RWPE2 (cell line): ENCODE data around the gene FSD1.

Experiments
- ATAC-seq: fragments of 200-7000 bp; cut with Tn5 transposase; 3 replicates; pipeline ENCODE4 v1.9.1; 2021; ENCODE audit warnings: low read depth
- DNase-seq: peaks from one replicate; pipeline ENCODE4 v3.0.0-alpha.2; 2020; ENCODE audit warnings: low spot score
- H3K27ac ChIP-seq: fragments of 450-650 bp; 2 replicates; pipeline ENCODE4 v1.5.1; 2017; ENCODE audit warnings: mild to moderate bottlenecking; ENCODE audit not compliant: poor library complexity, severe bottlenecking
- H3K27me3 ChIP-seq: fragments of 250-450 bp; sonication (Bioruptor Pico); 2 replicates; pipeline ENCODE4 v1.5.1; 2021; ENCODE audit warnings: mild to moderate bottlenecking, moderate library complexity; ENCODE audit not compliant: insufficient read depth, poor library complexity, severe bottlenecking
- H3K36me3 ChIP-seq: fragments of 250-450 bp; sonication (Bioruptor Pico); 2 replicates; pipeline ENCODE4 v1.5.1; 2020; ENCODE audit warnings: low read depth, mild to moderate bottlenecking, moderate library complexity
- H3K4me1 ChIP-seq: fragments of 250-450 bp; sonication (Bioruptor Pico); 2 replicates; pipeline ENCODE4 v1.5.1; 2021; ENCODE audit warnings: mild to moderate bottlenecking, moderate library complexity; ENCODE audit not compliant: insufficient read depth, poor library complexity, severe bottlenecking
- H3K4me3 ChIP-seq: fragments of 250-450 bp; sonication (Bioruptor Pico); 2 replicates; pipeline ENCODE4 v1.5.1; 2021; ENCODE audit warnings: mild to moderate bottlenecking, moderate library complexity; ENCODE audit not compliant: severe bottlenecking
- H3K9me3 ChIP-seq: fragments of 250-450 bp; sonication (Bioruptor Pico); 2 replicates; pipeline ENCODE4 v1.5.1; 2021; ENCODE audit warnings: mild to moderate bottlenecking, moderate library complexity; ENCODE audit not compliant: severe bottlenecking
- TF ChIP-seq, protein P1 (sequence below): fragments of 450-650 bp; IDR thresholded peaks from one replicate; pipeline ENCODE4 v1.5.1; 2017; ENCODE audit warnings: mild to moderate bottlenecking, moderate library complexity; ENCODE audit not compliant: poor library complexity, severe bottlenecking

FSD1 gene

DNA sequence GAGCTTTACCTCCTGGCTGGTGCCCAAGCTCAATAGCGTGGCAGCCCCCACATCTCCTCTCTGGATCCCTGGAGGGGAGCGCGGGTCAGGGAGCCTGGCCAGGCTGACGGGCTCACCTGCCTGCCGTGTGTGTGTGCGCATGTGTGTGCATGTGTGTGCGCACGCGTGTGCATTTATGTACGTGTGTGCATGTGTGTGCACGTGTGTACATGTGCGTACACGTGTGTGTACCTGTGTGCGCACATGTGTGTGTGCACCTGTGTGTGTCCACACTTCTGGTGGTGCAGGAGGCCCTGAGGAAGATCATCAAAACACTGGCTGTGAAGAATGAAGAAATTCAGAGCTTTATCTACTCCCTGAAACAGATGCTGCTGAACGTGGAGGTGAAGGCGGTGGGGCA lies 1.3 kb downstream of the FSD1 start:
- no peak for ATAC-seq

DNA sequence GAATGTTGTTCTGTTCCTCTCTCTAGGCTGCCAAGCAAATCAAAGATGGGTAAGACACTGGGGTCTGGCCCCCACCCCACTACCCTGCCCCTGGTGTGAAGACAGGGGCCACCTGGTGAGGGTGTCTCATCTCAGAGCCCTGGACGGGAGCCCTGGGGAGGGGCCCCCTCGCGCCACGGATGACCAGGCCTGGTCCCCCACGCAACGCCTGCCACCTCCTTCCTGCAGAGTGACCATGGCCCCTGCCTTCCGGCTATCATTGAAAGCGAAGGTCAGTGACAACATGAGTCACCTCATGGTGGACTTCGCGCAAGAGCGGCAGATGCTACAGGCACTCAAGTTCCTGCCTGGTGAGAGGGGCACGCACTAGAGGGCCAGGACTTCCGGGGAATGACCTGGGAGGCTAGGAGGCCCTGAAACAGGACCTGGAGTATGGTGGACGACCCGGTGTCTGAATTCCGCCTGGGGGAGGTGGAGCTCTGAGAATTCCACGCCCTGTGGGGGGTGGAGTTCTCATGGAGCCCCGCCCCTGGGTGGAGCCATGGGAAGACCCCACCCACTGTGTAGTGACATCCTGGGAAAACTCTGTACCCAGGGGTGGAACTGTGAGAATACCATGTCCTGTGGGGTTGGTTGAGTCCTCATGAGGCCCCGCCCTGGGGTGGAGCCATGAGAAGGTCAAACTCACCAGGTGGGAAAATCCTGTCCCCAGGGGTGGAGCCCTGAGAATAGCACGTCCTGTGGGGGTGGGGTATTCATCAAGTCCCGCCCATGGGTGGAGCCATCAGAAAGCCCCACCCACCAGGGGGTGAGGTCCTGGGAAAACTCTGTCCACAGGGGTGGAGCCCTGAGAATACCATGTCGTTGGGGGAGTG lies 6.1 kb downstream of the FSD1 start:
- no peaks in the 10 kb centered on the region for H3K27me3 ChIP-seq
- no peaks in the 10 kb centered on the region for H3K4me1 ChIP-seq
- TF ChIP-seq, protein P1, sequence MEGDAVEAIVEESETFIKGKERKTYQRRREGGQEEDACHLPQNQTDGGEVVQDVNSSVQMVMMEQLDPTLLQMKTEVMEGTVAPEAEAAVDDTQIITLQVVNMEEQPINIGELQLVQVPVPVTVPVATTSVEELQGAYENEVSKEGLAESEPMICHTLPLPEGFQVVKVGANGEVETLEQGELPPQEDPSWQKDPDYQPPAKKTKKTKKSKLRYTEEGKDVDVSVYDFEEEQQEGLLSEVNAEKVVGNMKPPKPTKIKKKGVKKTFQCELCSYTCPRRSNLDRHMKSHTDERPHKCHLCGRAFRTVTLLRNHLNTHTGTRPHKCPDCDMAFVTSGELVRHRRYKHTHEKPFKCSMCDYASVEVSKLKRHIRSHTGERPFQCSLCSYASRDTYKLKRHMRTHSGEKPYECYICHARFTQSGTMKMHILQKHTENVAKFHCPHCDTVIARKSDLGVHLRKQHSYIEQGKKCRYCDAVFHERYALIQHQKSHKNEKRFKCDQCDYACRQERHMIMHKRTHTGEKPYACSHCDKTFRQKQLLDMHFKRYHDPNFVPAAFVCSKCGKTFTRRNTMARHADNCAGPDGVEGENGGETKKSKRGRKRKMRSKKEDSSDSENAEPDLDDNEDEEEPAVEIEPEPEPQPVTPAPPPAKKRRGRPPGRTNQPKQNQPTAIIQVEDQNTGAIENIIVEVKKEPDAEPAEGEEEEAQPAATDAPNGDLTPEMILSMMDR: no peak
- H3K27ac ChIP-seq: no peak overlapping the region
- ATAC-seq: no peak
- DNase-seq: no peak
- H3K36me3 ChIP-seq: peaks cover 5% of the 10 kb centered on the region; the same call in 1 of the 2 replicates
- H3K4me3 ChIP-seq: no peak overlapping the region
- no peaks in the 10 kb centered on the region for H3K9me3 ChIP-seq

More for the DNA sequence above, 1.3 kb downstream of the FSD1 start:
- DNase-seq: no peak
- Histone ChIP-seq H3K4me1 (no peaks in the 10 kb centered on the region), H3K27ac (no peak overlapping the region), H3K36me3 (peaks cover 5% of the 10 kb centered on the region; the same call in 1 of the 2 replicates), H3K27me3 (no peaks in the 10 kb centered on the region), H3K9me3 (no peaks in the 10 kb centered on the region), H3K4me3 (no peak overlapping the region)
- TF ChIP-seq, protein P1: no peak

DNA sequence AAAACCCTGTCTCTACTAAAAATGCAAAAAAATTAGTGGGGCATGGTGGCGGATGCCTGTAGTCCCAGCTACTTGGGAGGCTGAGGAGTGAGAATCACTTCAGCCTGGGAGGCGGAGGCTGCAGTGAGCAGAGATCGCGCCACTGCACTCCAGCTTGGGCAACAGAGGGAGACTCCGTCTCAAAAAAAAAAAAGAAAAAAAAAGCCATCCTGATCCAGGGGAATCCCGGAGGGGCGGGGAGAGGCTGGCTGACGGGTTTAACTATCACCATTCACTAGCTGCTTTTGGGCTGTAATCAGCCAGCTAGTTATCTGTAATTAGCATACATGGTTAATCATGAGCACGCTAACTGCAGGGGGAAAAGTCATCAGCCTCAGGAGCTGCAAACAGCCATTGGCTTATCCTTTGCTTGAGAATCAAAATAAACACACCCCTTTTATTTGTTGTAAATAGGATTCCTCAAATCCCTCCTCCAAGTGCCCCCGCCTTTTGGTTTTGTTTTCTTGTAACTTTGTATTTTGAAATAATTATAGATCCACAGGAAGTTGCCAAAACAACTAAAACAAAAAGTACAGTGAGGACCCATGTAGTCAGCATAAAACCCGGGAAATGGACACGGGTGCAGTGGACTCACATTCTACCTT lies 9.6 kb downstream of the FSD1 start:
- no peak overlapping the region for H3K27ac ChIP-seq
- no peaks in the 10 kb centered on the region for H3K9me3 ChIP-seq

DNA sequence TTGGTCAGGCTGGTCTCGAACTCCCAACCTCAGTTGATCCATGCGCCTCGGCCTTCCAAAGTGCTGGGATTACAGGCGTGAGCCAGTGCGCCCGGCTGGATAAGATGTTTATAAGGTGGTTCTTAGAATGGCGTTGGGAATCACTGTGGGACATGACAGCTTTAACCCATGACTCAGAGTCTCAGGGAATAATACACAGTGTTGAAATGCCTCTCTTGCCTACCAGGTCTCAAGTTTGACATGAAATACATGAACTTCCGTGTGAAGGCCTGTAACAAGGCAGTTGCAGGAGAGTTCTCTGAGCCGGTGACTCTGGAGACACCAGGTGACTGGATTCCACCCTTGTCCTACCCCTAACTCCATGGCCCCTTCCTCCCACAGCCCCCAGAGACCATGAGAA lies 12.6 kb downstream of the FSD1 start:
- DNase-seq: no peak
- peaks cover 2% of the 10 kb centered on the region for H3K9me3 ChIP-seq
- H3K4me1 ChIP-seq: no peaks in the 10 kb centered on the region
- H3K36me3 ChIP-seq: no peaks in the 10 kb centered on the region
- H3K27me3 ChIP-seq: no peaks in the 10 kb centered on the region
- no peak for ATAC-seq
- no peak overlapping the region for H3K4me3 ChIP-seq
- TF ChIP-seq, protein P1: no peak
- H3K27ac ChIP-seq: no peak overlapping the region

More for the DNA sequence above, 9.6 kb downstream of the FSD1 start:
- TF ChIP-seq, protein P1: no peak
- no peaks in the 10 kb centered on the region for H3K27me3 ChIP-seq
- peaks cover 5% of the 10 kb centered on the region; the same call in 1 of the 2 replicates for H3K36me3 ChIP-seq
- ATAC-seq (no peak), DNase-seq (no peak)
- no peak overlapping the region for H3K4me3 ChIP-seq
- H3K4me1 ChIP-seq: no peaks in the 10 kb centered on the region
